Hematopoietic multipotent progenitor cell (in vitro differentiated cells): ENCODE data around the gene TRMT44. TPM values are rescaled to one million over a fixed set of nuclear protein-coding genes. Genes with fewer than 3 reads are reported as not detected.

Experiments used
- DNase-seq, 3 donors: peaks; one replicate each; pipeline ENCODE4 v3.0.0-alpha.2; 2011 to 2015; ENCODE audit warnings: low read depth in 2 of 3, low spot score in 2 of 3
- total RNA-seq: library from RNA; depleted of rRNA; stranded (reverse); fragments of >200 nt; gene quantifications from one replicate; pipeline ENCODE4 v1.2.3, GENCODE V29; 2012

TRMT44 gene
- total RNA-seq, 1 donor = 28.0 TPM

GRCh38 chr4:8428288-8429097 is 12.1 kb upstream of the TRMT44 start:
- peak; percentile 84 to 91 (median 88) for DNase-seq

GRCh38 chr4:8431553-8431952 is 9.0 kb upstream of the TRMT44 start:
- no peak for DNase-seq

GRCh38 chr4:8433136-8433535 is 7.4 kb upstream of the TRMT44 start:
- DNase-seq = no peak

- DNase-seq = no peak
These were observed 6.1 kb upstream of the TRMT44 start for GRCh38 chr4:8434251-8435073.

GRCh38 chr4:8435656-8436121 is 4.9 kb upstream of the TRMT44 start:
- DNase-seq = peak in 2 of 3 donors; percentile 29 to 41

- no peak for DNase-seq
These were observed 3.3 kb upstream of the TRMT44 start for GRCh38 chr4:8437281-8437680.

GRCh38 chr4:8438743-8439142 is 1.8 kb upstream of the TRMT44 start:
- DNase-seq = no peak

GRCh38 chr4:8439168-8439567 is 1.4 kb upstream of the TRMT44 start:
- no peak for DNase-seq

- peak in 1 of 3 donors; percentile 72 for DNase-seq
These were observed 574 bp upstream of the TRMT44 start for GRCh38 chr4:8439914-8440491.

GRCh38 chr4:8441499-8442091 is 1.0 kb downstream of the TRMT44 start:
- DNase-seq = no peak

GRCh38 chr4:8442596-8443358 is 2.2 kb downstream of the TRMT44 start:
- no peak for DNase-seq

GRCh38 chr4:8443801-8444200 is 3.2 kb downstream of the TRMT44 start:
- no peak for DNase-seq

- no peak for DNase-seq
These were observed 5.5 kb downstream of the TRMT44 start for GRCh38 chr4:8446122-8446521.

- no peak for DNase-seq
These were observed 11.0 kb downstream of the TRMT44 start for GRCh38 chr4:8451440-8452182.

GRCh38 chr4:8453957-8454356 is 13.4 kb downstream of the TRMT44 start:
- no peak for DNase-seq

- DNase-seq = no peak
These were observed 17.2 kb downstream of the TRMT44 start for GRCh38 chr4:8457646-8458252.

GRCh38 chr4:8459867-8460445 is 19.4 kb downstream of the TRMT44 start:
- DNase-seq = no peak

GRCh38 chr4:8461086-8461485 is 20.5 kb downstream of the TRMT44 start:
- DNase-seq = no peak

GRCh38 chr4:8461616-8462015 is 21.0 kb downstream of the TRMT44 start:
- DNase-seq = no peak
